ENCODE data around the gene GPSM1. TPM values are rescaled to one million over a fixed set of nuclear protein-coding genes. Genes with fewer than 3 reads are reported as not detected.

GPSM1 gene
- total RNA-seq, 1 experiment from 2014 or later: 24.7 TPM

DNA sequence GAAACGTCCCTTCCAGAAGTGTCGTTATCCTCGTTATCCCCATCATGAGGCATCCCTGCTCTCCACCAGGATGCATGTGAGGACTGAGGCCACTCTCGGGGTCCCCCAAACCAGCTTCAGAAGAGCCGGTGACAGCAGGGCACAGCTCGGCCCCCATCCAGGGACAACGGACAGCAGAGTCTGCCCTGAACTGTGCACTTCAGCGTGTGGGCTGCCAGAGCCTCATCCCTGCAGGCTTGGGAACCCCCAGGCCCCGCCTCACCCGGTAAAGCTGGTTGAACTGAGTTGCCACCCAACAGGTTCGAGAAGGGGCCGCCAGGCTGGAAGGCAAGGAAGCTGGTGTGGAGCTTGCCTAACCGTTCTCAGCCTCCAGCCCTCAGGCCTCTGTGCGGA is 46.8 kb downstream of the GPSM1 start:
- no peak overlapping the region for H4K91ac ChIP-seq (ENCODE audit: insufficient read length, low read depth, low read length)
- DNase-seq: no peak
- no peak overlapping the region for H2BK12ac ChIP-seq (ENCODE audit: insufficient read length, low read depth, low read length)
- H2AFZ ChIP-seq (ENCODE audit: low read length): no peak overlapping the region
- Mint-ChIP-seq H3K27me3 (ENCODE audit: low read depth) (no peaks in the 10 kb centered on the region), H3K4me3 (no peak overlapping the region), H3K9me3 (no peaks in the 10 kb centered on the region), H3K4me1 (peaks cover 0 to 5% of the 10 kb centered on the region in 2 experiments; a peak in 1 of 4 replicates), H3K36me3 (ENCODE audit: insufficient read depth in 1 of 3, low read depth in 3 of 3) (peaks cover 0 to 20% (median 6%) of the 10 kb centered on the region in 3 experiments; a peak in 4 of 7 replicates), H3K27ac (no peak overlapping the region; a peak in 1 of 7 replicates)
- no peak overlapping the region for H3T11ph ChIP-seq (ENCODE audit: low read length)
- no peak overlapping the region for H3K14ac ChIP-seq (ENCODE audit: insufficient read depth, low read length)
- no peak overlapping the region for H3K23ac ChIP-seq (ENCODE audit: insufficient read length, low read depth, low read length)
- H4K5ac ChIP-seq (ENCODE audit: insufficient read length, low read depth, low read length): no peak overlapping the region
- no peak overlapping the region for H3K18ac ChIP-seq (ENCODE audit: insufficient read length, low read depth, low read length)
- no peak overlapping the region for H2BK5ac ChIP-seq (ENCODE audit: insufficient read length, low read length)
- H3K27me3 ChIP-seq (ENCODE audit: insufficient read depth, low read length): no peaks in the 10 kb centered on the region
- TF ChIP-seq, protein P1, sequence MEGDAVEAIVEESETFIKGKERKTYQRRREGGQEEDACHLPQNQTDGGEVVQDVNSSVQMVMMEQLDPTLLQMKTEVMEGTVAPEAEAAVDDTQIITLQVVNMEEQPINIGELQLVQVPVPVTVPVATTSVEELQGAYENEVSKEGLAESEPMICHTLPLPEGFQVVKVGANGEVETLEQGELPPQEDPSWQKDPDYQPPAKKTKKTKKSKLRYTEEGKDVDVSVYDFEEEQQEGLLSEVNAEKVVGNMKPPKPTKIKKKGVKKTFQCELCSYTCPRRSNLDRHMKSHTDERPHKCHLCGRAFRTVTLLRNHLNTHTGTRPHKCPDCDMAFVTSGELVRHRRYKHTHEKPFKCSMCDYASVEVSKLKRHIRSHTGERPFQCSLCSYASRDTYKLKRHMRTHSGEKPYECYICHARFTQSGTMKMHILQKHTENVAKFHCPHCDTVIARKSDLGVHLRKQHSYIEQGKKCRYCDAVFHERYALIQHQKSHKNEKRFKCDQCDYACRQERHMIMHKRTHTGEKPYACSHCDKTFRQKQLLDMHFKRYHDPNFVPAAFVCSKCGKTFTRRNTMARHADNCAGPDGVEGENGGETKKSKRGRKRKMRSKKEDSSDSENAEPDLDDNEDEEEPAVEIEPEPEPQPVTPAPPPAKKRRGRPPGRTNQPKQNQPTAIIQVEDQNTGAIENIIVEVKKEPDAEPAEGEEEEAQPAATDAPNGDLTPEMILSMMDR (conservative IDR thresholded peaks at IDR 0.05): no peak
- no peaks in the 10 kb centered on the region for H3K79me1 ChIP-seq (ENCODE audit: insufficient read depth, low read depth, low read length, poor library complexity, severe bottlenecking)
- no peak overlapping the region for H2BK120ac ChIP-seq (ENCODE audit: low read depth, low read length, poor library complexity, severe bottlenecking)
- WGBS (ENCODE audit: extremely low coverage, insufficient read length, low lambda C conversion rate): no CpG with 5 or more reads among the region's 14 CpGs
- no peak overlapping the region for H2BK15ac ChIP-seq (ENCODE audit: low read depth, low read length)
- no peak overlapping the region for H4K8ac ChIP-seq (replicated peaks; ENCODE audit: insufficient read length, low read depth, low read length)
- no peak overlapping the region for H2BK20ac ChIP-seq (ENCODE audit: low read depth, low read length, poor library complexity, severe bottlenecking)
- H3K4me1 ChIP-seq (ENCODE audit: insufficient read depth, low read length): no peaks in the 10 kb centered on the region
- no peaks in the 10 kb centered on the region for H3K23me2 ChIP-seq (ENCODE audit: insufficient read length, low read depth, low read length, poor library complexity, severe bottlenecking)
- H3K9me3 ChIP-seq (ENCODE audit: control insufficient read depth, low read depth, low read length): no peaks in the 10 kb centered on the region
- no peaks in the 10 kb centered on the region for H3K79me2 ChIP-seq (ENCODE audit: insufficient read depth, low read length)
- no peak overlapping the region for H3K4ac ChIP-seq (ENCODE audit: low read depth, low read length)
- no peak overlapping the region for H2AK5ac ChIP-seq (ENCODE audit: insufficient read length, low read length)
- no peak overlapping the region for H3K9ac ChIP-seq (ENCODE audit: extremely low read depth, insufficient read length, low read length)
- no peaks in the 10 kb centered on the region for H4K20me1 ChIP-seq (ENCODE audit: control insufficient read depth, insufficient read depth, insufficient read length)
- no peak overlapping the region for H3K4me2 ChIP-seq (ENCODE audit: insufficient read depth, insufficient read length, low read length)
- H3K56ac ChIP-seq (ENCODE audit: insufficient read length, low read depth, low read length): no peak overlapping the region
- no peak overlapping the region for H3K27ac ChIP-seq (ENCODE audit: insufficient read length, low read depth, low read length)
